Stimulated activated CD4-positive, alpha-beta T cell treated with anti-CD3 and anti-CD28 coated beads, Interleukin-4, amount 100 ng/mL, for 24 hours (primary cell): ENCODE measurements around the gene PACRG.

Experiments used
- DNase-seq: peaks from one replicate; pipeline ENCODE4 v3.0.0-alpha.2; 2020

Gene PACRG

DNA sequence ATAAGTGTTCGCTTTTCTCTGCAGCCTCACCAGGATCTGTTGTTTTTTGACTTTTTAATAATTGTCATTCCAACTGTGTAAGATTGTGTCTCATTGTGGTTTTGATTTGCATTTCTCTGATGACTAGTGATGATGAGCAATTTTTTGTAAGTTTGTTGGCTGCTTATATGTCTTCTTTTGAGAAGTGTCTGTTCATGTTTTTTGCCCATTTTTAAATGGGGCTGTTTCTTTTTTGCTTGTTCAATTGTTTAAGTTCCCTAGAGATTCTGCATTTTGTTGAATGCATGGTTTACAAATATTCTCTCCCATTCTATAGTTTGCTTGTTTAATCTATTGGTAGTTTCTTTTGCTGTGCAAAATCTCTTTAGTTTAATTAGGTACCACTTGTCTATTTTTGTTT is 295.9 kb downstream of the PACRG start:
- no peak for DNase-seq

DNA sequence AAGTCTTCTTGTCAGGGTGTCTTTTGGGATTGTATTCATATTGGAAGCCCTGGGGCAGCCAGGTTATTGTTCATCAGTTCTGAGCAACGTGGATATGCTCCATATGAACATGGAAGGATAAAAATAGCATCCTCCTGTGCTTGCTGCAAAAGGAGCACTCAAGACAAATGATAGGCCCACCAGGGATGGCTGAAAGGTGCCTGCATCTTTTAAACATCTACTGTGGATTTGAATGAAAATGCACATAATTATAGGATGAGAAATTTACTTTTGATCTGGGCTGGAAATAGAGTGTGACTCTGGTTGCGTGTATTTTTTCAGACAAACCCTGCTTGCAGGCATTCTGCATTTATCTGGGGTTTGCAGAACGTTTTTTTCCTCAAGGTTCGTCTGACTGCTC is 299.1 kb downstream of the PACRG start:
- DNase-seq = no peak

DNA sequence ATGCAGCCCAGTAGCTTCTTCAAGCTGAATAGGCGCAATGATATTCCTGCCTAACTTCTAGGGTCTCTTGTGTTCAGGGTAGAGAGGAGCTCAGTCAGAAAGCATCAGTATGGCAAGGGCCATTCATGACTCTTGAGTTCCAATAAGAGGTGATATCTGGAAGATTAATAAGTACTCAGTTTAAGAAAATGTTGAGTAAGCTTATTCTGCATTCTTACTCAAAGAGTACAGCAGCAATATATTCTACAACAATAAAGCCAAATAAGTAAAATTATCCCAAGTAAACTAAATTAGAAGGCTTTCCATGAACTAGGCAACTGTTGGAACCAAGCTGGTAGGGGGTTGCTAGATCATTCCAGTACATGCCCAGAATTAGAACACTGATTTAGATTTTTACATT is 303.2 kb downstream of the PACRG start:
- DNase-seq = no peak

DNA sequence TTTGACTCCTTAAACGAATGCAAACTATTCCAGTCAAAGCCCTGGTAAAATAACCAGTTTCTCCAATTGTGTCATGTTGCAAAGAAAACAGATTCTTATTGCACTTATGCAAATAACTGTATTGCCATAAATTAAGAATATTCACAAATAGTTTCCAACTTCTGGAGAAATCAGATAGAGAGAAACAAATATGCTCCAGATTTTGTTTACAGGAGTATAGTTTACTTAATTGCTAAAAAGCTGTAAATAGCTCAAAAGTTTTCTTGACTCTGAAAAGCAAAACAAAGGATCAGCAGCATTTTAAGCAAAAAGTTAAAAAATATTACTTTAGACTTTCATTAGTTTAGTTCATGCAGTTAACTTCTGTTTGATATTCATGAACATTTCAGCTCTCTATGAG is 304.2 kb downstream of the PACRG start:
- no peak for DNase-seq

DNA sequence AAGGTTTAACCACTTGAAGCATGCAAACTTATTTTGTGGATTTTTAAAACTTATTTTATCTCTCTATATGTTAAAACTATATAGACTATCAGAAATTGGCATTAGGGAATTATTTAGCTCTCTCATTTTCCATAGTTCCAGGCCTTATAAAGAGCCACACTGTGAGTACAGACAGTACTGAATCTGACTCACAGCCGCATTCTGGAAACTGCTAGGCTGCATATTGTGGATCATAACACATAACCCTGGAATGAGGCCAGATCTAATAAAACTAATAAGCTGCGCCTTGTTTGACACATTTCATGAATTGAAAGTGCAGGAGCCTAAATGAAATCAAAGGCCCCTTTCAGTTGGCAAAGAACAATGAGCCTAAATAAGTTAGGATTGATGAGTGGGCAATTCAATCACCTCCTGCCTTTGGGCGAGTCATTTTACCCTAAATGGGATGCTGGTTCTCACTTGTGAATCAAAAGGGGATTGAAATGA is 308.4 kb downstream of the PACRG start:
- no peak for DNase-seq

DNA sequence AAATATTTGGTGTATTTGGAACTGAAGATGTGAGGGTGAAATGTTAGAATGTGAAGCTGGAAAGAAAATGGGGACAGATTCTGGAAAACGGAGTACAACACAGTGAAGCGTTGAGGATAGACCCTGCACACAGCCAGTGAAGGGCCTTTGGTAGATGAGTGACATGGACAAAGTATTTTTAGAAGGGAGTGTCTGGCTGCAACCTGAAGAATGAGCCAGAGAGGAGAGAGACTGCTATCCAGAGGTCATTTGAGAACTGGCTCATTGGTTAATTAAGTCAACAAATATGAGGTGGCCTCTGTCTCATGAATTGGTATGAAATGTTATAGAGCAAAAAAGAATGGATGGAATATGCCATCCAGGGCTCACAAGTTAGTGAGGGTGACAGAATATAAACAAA is 310.5 kb downstream of the PACRG start:
- no peak for DNase-seq

DNA sequence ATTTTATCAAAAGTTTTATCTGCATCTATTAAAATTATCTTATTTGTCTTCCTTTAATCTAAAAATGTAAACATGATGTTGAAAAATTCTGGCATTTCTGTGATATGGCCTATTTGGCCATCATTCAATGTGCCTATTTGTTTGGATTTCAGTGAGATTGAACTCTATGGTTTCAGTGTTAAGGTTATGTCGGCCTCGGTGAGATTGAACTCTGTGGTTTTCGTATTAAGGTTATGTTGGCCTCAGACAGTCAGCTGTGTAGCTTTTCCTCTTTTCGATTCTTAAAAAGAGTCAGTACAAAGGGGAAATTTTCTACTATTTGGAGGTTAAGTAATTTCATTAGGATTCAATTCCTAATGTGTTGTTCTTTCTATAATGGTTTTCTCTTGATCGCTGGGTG is 320.6 kb downstream of the PACRG start:
- no peak for DNase-seq

DNA sequence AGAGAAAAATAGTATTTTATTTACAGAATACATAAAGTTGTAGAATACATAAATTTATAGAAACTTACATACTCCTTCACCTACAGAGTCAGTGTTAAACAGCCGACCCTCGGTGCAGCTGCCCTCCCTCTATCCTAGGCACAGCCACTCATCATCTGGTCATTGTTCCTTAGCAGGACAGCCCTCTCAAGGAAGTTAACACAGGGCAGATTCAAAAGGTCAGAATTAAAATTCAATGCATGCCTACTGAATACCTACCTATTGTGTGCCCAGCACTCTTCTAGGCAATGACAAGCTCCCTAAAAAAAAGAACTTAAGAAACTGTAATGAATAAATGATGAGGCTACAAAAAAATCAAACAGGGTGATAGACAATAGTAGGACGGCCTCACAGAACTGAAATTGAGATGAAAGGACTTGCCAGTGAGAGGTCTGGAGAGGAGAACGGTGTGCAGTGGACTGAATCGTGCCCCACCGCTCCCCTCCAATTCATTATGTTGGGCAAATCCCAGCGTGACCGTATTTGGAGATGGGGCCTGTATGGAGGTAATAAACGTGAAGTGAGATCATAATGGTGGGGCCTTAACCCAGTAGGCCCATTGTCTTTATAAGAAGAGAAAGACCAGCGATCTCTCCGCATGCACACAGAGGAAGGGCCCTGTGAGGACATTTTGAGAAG is 326.0 kb downstream of the PACRG start:
- no peak for DNase-seq

DNA sequence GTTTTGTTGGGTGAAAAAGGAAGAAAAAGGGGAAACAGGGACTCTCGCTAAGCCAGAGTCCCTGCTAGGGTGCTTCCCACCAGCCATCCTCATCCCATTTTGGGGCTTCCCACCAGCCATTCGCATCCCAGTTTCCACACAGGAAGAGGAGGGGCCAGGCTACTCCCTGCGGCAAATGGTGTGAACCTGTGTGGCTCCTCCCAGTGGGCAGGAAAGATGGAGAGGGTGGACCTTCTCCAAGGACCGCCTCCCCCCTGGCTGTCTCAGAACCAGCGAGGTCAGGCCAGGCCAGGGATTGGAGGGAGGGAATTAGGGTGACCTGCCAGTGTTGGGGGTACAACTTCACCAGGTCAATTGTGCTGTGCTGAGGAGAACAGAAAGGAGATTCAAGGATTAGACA is 326.9 kb downstream of the PACRG start:
- no peak for DNase-seq

DNA sequence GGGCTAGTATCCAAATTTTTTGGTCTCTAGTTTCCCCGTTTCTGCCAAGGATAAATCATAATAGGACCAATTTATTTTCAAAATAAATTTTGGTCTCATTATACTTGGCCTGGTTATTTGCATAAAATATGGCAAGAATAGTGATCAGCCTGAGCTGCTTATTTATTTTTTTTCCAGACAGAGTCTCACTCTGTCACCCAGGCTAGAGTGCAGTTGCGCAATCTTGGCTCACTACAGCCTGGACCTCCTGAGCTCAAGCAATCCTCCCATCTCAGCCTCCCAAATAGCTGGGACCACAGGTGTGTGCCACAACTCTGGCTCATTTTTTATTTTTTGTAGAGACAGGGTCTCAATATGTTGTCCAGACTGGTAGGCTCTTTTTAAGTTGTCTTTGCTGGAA is 329.5 kb downstream of the PACRG start:
- no peak for DNase-seq

DNA sequence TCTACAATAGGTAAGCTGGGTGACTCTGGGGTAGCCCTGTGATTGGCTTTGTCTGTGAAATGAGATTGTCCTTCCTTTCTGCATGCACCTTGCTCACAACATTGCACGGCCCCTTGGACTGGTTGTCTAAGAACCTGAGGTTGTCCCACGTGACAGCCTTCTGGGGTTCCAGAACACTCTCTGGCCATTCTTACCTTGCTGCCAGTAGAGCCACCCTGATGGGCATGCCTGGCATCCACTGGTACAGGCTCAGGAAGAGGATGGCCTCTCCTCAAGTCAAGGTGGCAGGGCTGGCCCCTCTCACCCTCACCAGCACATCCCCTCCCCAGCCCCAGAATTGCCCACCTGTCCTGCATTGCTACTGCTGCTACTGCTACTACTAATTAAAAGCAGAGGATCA is 335.0 kb downstream of the PACRG start:
- DNase-seq = no peak

DNA sequence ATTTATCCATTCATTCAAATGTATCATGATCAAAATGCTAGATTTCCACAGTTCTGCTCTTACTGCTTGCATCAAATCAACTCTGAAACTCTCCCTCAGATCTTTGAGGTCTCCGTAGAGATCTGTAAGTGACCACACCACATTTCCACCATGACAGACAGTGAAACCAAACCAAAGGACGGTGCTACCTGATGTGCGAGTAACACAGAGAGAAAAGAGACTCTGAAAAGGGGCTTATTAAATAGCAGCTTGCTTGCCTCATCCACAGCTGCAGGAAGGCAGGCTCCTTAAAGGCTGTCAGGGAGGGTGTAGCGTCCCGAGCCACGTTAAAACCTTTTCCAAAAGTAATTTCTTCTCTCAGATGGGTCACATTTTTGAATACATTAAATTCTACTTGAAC is 335.8 kb downstream of the PACRG start:
- no peak for DNase-seq

DNA sequence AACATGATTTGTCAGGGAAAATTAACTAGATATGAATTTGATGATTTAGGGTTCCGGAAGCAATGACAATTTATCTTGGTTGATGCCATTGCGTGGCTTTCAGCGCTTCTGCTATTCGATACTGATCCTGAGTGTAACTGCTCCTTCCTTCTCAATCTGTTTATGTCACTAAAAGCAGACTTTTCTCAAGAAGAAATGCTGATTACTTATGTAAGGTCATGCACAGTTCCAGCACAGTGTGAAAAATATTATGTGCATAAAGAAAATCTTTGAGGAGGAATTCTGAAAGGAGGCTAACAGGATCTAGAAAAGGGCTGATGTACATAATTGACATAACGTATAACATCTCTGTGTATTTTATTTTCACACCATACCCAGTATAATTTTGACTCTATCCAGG is 336.6 kb downstream of the PACRG start:
- no peak for DNase-seq

DNA sequence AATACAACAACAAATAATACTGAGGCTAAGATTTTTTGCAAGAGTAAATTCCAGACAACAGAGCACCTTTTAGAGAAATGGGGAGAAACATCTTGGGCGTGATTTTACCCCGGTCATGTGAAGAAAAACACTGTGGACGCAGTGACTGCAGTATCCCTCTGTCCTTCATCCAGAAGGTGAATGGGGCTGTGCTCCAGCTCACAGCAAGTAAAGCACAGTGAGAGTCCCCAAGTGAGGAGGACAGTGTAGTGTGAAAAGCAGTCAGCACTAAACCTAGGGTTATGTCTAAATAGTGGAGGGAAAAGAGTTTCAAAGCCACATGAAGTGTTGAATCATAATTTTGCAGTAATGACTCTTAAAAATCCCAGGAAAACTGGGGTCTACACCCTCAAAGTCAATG is 338.4 kb downstream of the PACRG start:
- DNase-seq = no peak

DNA sequence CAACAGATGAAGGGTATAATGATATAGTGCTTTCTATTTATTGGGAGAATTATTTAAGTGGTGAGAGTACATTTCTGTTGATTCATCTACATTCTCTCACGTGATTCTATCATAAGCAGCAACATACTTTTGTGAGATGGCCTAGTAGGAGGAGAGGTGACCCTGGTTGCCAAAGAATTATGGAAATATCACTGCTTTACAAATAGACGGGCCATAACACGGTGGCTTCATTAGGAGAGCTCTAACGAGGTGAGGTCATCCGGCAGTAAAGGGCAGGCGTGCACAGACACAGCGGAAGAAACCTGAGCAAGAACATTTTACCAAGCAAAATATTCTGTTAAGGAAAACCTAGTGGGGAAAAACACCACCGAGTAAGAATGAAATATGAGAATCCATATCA is 349.4 kb downstream of the PACRG start:
- DNase-seq = no peak

DNA sequence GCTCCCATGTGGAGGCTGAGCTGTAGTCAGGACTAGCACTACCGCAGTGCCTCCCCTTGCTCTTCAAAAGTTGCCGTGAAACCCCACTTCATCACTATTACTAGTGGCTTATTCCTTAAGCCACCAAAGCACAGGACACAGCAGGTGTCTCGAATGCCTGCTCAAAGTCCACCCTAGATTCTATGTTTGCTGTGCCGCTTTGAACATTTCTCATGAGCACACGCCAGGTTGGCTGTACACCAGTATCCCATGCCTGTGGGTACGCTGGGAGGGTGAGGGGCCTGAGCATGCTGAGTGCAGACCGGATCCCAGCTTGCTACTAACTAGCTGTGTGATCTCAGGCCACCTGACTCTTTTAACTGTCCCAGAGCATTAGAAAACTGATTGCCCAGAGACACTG is 350.9 kb downstream of the PACRG start:
- DNase-seq = no peak

DNA sequence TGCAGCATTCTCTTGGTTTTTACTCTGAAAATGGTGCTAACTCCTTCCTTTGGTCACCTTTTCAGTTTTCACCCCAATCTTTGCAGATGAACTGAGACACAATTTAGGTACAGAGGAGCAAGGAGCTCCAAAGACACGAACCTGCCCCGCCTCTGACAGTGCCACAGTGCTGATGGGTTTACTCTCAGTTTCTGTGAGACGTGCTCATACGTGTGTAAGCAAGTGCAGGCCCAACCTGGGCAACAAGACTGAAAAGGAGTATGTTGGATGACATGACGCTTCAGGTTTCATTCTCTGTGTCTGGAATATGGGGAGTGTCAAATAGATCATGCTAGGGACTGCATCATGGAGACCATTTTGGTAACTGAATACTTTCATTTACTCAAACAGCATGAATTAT is 352.5 kb downstream of the PACRG start:
- no peak for DNase-seq

DNA sequence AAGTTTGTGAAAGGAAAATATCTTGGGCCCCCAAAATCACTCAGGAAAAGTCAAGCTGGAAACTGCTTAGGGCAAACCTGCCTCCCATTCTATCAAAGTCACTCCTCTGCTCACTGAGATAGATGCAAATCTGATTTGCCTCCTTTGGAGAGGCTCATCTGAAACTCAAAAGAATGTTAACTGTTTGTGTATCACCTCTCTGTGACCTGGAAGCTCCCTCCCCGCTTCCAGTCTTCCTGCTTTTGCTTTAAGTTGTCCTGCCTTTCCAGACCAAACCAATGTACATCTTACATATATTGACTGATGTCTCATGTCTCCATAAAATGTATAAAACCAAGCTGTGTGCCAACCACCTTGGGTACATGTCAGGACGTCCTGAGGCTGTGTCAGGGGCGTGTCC is 355.4 kb downstream of the PACRG start:
- DNase-seq = no peak

DNA sequence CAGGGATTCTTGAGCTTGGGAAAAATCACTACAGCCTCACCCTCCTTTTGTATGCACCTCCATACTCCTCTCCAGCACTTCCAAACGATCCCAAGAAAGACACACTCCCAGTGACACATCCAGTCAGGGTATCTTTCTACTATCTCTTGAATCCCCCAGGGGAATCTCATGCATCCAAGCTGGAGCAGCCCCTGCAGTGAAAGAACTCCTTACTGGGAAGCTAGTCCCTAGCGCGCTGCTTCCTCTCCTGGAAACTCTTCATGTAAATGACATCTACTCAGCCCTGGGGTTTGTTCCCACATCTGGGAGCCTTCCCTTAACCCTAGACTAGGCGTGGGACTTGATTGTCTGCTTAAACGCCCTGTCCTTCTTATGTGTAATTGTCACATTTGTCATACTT is 357.7 kb downstream of the PACRG start:
- no peak for DNase-seq

DNA sequence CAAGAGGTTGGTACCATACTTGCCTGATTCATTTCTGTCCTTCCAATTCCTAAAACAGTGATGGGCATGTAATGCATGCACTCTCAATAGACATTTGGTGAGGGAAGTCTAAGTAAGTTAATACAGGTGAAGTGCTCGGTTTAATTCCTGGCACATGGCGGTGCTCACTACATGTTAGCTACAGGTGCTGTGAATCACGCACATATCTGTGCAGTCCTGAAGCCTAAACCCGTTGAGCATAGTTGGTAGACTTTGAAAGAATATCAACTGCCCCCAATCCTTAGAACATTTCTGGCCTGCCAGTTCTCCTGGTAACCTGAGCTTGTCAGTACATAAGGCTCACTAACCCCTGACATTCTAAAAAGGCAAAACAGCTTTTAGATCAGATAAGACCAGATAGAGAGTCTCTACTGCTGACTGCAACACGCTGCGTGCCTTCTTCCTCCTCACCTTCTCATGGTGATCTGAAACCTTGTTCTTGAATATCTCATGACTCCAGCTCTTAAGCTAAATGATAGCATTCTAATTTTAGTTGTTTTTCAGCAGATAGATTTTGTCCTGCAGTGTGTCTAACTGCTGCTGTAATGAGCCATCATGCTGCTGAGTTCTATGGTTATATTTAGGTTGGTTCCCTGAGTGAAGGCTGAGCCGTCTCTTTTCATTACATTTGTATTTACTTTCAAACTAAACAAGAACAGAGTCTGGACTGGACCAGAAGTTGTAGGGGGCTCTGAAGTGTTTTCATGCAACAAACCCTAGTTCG is 358.3 kb downstream of the PACRG start:
- DNase-seq = no peak

DNA sequence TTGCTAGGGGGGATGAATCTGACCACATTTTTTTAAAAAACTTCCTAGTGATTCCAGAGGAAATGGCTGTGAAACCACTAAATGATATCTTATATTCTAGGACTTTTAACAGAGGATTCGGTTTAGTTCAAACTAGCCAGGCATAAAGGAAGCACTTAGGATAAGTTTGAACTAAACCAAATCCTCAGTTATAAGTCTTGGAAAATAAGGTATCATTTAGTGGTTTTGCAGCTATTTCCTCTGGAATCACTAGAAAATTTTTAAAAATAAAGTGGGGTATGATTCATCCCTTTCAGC is 358.8 kb downstream of the PACRG start:
- no peak for DNase-seq

DNA sequence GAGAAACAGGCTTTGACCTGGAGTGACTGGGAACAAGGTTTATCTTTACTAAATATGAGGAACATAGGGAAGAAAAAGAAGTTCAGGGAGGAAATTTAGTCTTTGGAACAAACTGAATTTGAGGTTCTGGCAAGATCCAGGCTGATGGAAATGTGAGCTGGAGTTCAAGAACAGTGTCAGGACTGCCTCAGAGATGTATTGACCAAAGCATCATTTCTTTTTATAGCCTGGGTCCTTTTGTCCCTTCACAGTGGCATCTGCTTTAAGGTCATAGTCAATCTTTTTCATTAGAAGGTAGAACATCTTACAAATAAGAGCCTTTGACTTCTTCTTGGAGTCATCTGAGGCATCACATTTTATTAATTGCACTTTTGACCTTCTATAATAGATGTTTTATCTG is 360.2 kb downstream of the PACRG start:
- DNase-seq = no peak

DNA sequence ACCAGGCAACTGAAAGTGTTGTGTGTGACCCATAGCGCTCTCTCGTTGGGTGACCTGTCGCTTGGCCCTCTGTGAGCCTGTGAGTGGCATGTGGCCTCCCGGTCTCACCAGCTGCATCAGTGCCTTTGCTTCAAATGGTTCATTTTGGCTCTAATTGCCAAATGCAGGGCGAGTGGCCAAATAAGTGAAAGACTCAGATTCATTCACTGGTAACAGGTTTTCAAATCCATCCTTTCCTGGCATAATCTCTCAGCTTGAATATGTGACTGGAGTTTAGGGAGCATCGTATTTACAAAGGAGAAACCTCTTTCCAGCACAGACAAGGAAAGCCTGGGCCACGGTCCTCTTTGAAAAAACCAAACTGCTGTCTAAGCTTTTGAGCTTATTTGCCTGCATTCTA is 365.1 kb downstream of the PACRG start:
- DNase-seq = no peak

DNA sequence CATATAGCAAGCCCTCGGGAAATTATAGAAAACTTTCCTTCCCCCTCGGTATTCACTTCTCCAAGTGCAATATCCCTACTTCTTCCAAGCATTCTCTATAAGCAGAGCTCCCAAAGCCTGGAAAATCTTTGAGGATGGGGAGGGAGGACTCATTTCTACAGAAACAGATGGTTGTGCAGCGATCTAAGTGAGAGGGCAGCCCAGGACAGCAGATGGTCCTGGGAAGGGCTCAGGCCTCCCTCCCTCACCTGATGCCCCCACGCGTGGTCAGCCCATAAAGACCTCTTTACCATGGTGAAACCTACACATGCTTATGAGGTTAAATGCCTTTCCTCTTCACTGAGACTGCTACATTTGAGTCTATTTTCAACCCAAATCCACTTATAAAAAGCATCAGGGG is 367.1 kb downstream of the PACRG start:
- DNase-seq = no peak

DNA sequence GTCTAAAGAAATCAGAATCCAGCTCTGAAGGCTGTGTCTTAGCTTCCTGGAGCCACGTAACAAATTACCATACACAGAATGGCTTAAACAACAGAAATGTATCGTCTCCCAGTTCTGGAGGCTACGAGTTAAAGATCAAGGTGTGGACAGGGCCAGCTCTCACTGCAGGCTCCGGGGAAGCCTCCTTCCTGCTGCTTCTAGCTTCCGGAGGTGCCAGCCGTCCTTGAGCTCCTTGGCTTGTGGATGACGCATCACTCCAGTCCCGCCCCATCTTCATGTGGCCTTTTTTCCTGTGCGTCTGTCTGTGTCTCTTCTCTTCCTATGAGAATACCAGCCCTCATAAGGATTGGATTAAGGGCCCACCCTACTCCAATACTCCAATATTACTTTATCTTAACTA is 367.6 kb downstream of the PACRG start:
- no peak for DNase-seq
